HG03039 (cell line): Measurements from ENCODE around the gene SUN5.

Experiments
- ATAC-seq: cut with Tn5 transposase; IDR thresholded peaks from one replicate; pipeline ENCODE4 v1.9.1; 2021; ENCODE audit warnings: mild to moderate bottlenecking, moderate library complexity; ENCODE audit not compliant: unreplicated experiment

Gene SUN5

DNA sequence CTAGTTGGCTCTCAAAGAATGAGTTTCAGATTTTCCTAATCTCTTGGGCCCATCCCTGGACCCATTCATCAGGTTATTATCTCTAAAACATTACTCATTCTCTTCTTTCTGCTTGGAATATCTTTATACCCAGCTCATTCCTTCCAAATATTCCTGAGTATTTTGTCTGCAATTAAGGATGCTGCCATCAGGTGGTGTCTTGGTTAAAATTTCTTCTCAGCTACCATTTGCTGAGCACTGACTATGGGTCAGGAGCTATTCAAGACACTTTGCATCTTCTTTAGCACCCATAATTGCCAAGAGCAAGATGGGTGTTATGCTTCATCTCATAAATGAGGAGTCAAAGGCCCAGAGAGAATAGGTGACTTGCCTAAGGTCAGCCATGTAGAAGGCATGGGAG, 8.4 kb downstream of the SUN5 start:
- ATAC-seq = no peak

DNA sequence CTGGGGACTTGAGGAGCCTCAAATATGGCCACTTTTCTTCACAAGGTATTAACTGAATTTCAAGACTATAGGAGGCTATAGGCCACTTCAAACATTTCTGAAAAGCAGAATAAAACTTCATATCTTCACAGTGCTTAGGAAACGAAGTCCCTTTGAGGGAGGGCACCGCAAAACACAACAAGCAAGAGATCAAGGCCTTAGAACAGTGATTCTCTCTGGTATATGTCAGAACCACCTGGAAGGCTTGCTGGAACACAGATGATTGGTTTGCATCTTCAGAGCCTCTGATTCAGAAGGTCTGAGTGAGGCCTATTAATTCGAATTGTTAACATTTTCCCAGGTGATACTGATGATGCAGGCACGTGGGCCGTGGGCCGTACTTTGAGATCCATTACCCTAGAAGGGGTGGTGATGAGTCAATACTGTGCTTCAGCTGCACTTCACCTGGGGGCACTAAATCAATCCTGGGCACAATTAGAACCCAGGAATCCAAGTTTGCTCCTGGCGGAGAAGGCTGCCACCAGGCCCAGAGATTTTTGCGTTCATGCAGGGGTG, 10.7 kb downstream of the SUN5 start:
- no peak for ATAC-seq

DNA sequence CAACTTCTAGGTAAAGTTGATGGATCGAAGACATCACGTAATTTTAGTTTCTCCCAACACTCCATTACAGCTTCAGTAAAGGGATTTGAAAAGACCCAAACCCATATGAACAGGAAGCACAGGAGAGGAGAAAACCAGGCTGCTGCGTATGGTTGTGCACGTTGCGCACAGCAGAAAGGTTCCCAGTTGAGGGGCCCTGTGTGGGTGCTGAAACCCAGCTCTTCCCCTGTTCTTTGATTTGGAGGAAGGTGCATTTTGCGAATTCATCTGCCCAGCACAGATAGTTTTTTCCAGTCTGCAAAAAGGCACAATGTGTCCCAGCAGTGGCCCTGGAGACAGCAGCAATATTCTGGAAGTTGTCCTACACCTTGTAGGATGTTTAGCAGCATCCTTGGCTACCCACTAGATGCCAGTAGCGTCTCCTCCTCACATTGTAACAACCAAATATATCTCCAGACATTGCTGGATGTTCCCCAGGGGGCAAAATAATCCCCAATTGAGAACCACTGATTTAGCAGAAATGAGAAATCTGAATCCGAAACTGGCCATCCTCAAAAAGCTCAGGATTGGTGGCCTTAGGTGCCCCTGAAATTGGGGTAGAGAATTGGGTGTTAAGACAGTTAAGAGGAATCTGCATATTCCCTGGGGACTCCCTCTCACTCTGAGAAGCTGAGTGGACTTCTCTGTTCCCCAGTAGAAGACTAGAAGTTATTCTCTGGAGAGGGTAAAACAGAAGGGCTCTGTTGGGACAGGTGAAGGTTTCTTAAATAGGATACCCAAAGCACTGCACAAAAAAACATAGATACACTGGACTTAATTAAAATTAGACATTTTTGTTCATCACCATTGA, 12.2 kb downstream of the SUN5 start:
- no peak for ATAC-seq

DNA sequence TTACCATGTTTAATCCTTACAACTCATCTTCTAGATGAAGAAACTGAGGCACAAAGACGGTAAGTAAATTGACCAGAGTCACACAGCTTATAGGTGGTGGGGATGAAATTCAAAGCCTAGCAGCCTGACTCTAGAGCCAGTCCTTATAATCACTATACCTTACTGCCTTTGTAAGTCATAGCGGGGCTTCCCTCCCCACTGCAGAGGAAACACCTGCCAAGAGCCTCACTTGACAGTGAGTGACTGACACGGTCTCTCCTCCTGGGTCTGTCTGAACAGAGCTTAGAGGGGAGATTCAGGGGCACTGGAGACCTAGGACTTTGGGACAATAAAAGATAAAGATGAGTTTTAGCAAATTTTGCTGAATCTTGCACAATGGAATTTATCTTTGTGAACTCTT, 12.8 kb downstream of the SUN5 start:
- no peak for ATAC-seq

DNA sequence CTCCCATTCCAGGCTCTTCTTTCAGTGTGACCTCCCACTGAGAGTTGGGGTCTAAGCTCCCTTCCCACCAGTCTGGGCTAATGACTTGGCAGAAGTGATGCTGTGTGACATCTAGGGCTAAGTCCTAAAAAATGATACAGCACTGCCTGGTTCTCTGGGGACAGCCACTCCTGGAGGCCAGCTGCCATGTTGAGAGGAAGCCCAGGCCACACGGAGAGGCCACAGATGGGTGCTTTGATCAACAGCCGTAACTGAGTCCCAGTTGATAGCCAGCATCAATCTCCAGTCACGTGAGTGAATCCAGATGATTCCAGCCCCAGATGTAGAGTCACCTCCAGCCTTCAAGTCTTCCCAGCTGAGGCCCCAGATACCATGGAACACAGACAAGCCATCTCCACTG, 13.8 kb downstream of the SUN5 start:
- ATAC-seq = no peak

DNA sequence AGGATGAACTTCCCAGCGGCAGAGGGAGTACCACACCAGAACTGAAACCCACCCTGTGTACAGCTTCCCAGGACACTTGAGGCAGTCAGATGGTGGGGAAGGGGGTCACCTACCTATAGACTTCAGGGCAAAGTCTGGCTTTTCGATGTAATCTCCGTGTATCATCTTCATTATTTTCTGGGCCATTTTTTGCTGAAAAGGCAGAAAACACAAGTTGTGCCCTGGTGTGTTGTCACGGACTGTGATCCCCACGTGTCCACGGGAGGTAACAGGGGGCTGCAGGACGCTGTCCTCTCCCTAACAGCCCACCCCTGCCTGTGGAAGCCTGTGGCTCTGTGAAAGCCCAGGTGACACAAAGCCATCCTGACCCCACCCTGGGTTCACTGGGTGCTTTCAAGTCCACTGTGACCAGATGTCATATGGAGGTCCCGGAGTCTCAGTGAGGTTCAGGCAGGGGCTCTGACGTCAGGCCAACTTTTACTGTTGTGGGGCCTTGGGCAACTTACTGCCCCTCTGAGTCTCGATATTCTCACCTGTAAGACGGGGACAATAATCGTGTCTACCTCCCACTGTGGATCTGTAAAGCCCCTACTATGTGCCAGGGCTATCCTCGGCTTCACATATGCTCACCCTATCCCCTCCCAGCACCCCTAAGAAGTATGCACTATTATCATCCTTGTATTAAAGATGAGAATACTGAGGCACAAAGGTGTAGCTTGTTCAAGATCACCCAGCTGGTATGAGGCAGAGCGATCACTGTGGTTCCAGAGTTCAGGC, 14.5 kb downstream of the SUN5 start:
- ATAC-seq = no peak

DNA sequence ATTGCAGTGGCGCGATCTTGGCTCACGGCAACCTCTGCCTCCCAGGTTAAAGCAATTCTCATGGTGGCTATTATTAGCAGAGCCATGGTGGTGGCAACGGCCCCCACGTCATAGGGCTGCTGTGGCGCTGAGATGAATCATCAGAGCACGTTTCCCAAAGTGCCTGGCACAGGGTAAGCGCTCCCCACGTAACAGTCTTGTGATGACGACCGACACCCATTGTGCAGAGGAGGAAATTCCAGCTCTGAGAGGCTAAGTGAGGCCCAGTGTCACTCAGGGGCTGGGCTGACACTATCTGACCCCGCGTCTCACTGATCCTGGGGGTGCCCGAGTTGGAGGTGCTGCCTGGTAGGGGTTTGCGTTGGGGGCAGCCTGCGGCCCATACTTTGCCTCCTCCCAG, 16.2 kb downstream of the SUN5 start:
- ATAC-seq = no peak

DNA sequence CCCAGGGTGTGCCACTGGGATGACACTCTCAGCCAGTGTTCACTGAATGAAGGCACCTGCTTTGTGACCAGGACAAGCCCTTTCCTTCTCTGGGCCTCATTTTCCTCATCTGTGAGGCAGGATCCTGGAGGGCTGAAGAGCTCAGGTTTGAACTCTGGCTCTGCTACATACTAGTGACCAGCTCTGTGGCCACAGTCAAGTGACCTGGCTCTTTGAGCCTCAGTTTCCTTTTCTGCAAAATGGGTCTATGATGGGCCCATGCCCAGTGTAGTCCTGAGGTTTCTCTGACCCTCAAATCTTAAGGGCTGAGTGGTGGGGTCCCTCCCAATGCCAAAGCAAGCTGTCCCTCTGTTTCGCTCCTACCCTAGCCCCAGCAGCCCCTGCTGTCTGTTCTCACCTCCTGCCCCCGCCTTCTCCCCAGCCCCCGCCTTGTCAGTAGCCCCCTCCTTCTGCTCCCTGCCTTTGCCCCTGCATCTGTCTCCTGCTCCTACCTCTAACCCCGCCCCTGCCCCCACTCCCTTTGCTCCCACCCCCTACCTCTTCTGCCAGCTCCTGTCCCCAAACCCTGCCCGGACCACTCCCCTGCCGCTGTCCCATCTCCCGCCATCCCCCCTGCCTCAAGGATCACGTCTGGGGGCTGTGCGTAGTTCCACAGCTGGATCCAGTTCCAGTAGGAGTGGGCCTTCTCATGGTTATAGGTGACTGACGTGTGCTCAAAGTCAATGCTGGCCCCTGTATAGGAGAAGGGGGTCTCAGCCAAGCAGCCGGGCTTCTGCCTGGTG, 17.0 kb downstream of the SUN5 start:
- no peak for ATAC-seq

DNA sequence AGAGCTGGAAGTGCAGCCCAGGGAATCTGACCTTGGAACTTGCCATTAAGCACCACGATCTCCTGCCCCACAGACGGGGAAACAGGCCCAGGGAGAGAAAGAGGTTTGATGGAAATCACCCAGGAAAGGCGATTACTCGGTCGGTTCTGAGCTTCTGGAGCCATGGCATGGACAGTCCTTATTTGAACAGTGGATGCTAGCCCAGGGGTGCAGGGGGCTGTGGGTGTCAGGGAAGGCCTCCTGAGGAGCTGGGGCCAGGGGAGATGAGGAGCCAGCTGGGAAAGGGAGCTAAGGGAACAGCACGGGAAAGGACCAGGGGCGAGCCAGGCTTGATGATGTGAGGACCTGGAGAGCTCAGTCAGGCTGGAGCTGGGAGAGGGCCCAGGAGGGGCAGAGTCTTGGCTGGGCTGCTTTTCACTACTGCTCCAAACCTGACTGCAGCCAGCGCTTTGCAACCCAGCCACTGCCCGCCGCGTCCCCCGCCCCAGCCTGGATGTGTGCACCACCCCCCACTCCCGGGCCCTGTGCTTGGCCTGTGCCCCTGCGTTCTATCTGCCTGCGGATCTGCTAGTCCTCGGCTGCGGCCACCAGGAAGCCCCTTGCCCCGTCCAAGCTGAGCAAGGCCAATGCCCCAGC, 17.8 kb downstream of the SUN5 start:
- no peak for ATAC-seq

DNA sequence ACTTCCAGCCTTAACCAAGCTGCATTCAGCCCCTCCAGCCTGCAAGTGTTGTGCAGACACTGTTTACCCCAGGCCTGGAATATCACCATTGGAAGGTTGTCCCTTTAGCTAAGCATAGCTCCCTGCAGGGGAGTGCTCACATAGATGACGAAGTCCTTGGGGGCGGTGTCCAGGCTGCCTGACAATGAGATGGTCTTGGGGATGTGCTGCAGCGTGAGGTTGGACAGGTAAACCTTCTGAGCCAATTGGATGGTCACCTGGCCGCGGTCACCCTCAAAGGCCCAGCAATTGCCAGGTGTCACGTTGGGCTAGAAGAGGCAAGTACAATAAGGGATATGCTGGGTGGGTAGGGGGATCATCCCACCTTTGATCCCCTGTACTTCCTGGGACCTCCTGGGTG, 18.6 kb downstream of the SUN5 start:
- no peak for ATAC-seq

DNA sequence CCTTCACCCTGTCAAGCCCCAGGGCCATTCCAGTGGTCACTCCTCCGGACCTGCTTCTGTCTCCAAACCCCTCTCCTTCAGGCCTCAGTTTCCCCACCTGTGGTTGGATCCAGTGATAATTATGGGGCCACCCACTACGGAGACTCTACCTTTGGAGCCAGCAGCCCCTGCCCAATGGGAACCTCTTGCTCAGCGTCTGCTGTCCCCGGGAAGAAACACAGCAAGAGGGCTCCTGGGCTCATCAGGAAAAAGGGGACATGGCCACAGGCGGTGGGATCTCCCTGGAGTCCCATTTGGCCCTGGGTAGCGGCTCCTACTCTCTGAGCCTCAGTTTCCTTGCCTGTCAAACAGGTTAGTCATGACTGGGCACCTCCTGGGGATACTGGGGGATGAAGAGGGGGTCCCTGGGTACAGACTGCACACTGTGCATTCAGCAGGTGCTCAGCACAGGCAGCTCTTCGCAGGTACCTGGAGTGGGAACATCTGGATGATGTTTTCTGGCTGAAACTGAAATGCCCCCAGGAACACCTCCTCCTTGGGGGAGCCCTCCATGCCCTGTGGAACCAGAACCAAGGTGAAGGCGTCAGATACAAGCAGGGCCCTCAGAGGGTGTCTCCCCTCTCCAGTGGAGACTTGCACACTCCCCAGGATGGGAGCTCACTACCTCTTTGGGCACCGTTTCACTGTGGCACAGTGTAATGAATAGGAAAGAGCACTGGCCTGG, 19.4 kb downstream of the SUN5 start:
- no peak for ATAC-seq

DNA sequence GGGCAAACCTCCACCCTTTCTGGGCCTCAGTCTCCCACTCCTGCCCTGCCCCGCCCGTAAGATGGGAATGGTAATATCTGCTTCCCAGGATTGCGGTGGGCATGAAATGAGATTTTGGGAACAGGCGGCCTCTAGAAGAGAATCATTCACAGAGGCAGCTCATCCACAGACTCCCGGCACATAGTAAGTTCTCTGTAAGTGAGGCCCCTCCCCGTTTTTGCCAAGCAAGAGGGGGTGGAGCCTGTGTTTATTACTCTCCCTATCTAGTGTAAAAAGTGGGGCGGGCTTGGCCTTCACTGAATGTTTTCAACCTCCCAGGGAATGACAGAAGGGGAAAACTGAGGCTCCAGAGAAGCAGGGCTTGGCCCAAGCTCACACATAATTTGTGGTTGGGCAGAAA, 20.0 kb downstream of the SUN5 start:
- ATAC-seq = no peak

DNA sequence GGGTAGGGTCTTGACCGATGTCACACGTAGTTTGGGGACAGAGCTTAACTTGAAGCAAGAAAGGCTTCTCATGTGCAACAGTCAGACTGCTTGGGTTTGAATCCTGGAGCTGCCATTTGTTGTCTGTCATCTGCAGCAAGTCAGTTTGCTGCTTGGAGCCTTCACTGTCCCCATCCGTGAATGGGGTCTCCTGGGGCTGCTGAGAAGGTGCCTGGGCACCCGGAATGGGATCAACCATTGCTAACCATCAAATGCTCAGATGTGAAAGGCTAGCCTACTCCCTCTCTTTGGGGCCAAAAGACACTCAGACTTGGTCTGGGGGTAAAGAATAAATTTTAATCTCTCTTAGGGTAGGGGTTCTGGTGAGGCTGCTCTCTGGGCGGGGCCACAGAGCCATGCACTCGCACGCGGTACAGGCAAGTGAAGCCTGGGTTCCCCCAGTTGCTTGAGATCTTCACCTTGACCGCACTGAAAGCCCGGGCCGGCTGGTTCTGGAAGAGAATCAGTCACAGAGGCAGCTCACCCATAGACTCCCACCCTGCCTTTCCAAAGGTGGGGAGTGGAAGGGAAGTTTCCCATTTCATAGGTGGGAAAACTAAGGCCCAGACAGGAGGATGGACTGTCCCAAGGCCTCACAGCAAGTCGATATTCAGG, 20.6 kb downstream of the SUN5 start:
- no peak for ATAC-seq

DNA sequence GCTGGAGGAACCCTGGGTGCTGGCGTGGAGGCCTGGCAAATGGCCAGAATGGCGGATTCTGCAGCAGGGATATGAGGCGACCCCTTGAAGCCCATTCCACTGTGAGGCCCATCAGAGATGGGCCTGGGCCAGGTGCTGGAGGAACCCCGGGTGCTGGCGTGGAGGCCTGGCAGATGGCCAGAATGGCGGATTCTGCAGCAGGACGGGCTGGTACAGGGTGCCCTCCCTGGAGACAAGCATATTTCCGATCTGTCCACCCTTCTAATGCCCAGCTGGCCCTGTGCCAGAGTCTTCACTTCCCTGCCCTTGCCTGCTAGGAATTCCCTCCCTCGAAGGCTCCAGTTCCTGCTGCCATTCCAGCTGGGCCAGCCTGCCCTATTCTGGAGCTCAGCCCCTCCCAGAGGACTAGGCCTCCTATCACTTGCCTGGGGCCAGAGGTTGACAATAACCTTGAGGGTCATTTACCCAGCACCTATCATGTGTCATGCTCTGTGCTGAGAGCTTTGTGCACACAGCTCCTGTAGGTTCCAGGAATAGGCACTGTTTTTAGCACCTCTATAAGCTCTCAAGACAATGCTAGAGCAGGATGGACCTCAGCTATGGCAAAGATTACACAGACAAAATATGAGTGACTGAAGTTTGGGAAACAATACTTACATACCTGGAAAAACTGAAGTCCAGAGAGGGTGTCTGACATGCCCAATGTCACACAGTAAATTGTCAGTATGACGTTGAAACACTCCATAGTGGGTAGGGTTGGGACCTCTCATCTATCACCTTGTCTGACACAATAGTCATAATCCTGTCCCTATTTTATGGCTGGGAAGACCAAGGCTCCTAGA, 21.4 kb downstream of the SUN5 start:
- no peak for ATAC-seq

DNA sequence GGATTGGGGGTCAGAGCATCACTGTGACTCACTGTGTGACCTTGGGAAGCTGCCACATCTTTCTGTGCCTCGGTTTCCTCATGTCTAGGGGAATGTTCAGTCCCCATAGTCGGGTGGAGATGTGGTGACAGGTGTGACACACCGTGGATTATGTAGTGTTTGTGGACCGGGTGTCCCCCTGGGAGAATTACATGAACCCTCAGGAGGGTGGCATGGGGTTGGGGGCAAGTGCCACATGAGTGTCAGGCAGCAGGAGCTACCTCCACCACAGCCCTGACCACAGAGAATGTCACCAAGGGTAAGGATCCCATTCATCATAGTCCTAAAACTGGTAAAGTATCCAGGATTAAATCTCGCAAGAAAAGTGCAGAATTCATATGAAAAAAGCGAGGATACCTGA, 23.2 kb downstream of the SUN5 start:
- no peak for ATAC-seq

DNA sequence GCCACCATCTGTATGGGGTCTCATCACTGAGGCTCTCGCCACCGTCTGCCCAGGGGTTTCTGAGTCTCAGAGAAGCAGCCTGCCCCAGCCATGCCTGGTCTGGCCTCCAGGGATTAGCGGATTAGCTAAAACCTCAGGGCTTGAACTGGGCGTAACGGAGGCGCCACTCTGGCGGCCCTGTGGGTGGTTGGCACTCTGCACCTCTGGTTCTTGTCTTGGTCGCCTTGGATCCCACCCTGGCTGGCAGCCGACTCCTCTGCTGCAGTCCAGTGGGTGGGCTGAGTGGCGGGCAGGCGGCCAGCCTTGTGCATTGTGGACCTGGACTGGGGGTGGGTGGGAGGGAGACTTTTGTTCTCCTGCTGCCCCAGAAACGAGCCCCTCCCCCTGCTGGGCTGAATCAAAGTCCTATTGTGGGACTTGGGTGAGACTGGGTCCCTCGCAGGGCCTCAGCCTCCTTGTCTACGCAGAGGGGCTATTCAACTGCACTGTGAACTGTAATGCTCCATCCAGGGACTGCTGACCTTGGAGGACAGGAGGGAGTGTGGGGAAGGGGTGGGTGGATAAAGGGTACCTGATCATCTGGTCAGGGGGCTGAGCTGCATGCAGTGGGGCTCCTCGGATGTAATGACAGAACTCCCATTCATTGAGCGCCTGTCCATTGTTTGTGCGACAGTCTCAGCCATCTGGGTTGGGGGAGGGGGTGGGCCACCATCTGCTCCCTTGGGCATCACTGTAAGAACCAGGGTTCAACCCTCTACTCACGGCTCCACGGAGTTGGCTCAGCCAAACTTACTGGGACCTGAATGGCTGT, 23.9 kb downstream of the SUN5 start:
- no peak for ATAC-seq

DNA sequence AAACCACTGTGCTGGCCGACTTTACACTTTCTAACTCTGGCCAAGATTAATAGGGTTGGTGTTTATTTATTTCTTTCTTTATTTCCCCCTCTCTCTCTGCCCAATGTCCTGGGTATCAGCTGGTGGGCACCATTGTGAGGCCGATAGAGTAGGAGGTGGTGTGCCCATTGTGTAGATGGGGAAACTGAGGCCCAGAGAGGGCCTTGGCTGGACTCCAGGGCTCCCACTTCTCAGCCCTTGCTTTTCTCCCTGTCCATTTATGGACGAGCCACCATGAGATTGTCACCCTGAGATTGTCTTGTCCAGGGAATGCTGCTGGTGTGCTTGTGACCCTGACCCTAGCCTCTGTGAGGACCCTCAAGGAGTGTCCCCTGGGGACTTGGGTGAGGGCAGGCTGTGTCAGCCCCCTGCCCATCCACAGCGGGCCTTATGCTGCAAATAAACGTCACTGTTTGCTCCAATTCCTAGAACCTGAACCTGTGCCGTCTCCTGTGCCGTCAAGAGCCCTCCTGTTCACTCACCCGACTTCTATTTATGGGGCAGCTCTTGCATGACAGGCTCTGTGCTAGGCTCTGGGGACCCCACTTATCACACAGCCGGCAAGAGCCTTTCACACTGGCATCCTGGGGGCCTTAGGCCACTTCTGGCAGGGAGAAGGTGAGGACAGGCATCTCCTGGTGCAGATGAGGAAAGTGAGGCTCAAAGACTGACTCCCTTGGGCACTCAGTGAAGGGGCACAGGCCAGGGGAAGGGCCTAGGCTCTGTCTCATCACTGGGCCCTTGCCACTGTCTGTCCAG, 24.8 kb downstream of the SUN5 start:
- no peak for ATAC-seq
